HG02970 (cell line): ENCODE results near the gene HNF4A.

Experiments
- ATAC-seq: cut with Tn5 transposase; IDR thresholded peaks from one replicate; pipeline ENCODE4 v1.9.1; 2021; ENCODE audit warnings: mild to moderate bottlenecking, moderate library complexity, moderate number of reproducible peaks; ENCODE audit not compliant: unreplicated experiment, low FRiP score

HNF4A gene

DNA sequence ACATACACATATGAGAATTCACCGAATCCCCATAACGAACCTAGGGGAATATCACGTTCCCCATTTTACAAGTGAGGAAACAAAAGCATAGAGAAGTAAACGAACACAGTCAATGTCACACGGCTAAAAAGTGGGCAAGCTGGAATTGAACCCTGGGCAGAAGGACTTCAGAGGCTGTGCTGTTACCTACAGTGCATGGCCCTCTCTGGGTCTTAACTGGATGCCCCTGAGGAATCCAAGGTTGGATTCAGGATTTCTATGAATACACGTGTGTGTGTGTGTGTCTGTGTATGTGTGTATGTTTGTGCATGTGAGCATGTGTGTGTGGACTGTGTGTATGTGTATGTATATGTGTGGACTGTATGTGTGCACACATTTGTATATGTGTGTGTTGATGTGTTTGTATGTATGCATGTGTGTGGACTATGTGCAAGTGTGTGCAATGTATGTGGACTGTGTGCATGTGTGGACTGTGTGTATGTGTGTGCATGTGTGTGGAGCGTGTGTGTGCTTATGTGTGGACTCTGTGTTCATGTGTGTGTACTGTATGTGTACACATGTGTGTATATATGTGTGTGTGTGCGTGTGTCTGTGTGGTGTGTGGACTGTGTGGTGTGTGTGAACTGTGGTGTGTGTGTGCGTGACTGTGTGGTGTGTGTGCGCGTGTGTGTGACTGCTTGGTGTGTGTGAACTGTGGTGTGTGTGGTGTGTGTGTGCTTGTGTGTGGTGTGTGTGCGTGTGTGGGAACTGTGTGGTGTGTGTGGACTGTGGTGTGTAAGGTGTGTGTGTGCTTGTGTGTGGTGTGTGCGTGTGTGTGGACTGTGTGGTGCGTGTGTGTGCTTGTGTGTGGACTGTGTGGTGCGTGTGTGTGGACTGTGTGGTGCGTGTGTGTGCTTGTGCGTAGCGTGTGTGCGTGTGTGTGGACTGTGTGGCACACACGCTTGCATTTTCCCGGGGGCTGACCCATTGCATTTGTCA is 49.0 kb downstream of the HNF4A start:
- no peak for ATAC-seq

DNA sequence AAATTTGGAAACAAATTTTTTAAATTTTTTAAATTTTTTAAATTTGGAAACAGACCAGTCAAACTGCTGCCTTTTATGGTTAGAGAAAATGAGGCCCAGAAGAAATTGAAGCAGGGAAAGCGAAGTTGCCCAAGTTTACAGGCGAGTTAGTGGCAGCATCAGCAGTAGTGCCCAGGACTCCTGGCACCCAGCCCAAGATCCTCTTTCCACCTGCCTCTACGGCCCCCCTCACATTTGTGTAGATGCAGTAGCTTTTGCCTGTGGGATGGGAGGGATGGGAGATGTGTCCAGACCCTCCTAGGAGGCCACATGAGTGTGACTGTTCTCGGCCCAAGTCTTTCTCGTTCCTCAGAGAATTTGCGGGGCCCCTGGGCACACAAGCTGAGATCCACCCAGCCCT is 49.8 kb downstream of the HNF4A start:
- ATAC-seq: no peak

DNA sequence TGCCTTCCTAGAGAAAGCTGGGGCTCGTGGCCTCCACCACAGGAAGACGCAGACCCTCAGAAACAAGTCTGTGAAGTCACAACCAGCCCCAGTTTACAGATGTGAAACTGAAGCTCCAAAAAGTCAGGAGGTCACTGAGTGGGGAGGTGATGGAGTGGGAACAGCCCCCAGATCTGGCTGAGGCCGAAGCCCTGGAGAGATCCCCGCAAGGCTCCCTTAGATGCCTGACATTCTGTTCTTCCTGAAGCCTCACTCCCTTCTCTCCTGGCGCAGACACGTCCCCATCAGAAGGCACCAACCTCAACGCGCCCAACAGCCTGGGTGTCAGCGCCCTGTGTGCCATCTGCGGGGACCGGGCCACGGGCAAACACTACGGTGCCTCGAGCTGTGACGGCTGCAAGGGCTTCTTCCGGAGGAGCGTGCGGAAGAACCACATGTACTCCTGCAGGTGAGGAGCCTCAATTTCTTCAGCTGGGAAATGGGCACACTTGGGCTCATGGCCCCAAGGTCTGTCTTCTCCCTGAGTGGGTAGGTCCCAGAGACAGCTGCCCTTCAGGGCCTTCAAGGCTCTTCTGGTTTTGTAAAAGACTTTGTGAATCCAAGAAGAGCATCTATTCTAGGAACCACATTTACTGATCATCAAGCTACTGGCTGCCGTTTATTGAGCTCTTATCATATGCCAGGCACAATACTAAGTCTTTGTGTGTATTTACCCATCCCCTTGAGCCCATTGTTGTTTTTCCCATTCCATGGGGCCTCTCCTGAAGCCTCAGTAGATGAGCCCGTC is 50.5 kb downstream of the HNF4A start:
- no peak for ATAC-seq

DNA sequence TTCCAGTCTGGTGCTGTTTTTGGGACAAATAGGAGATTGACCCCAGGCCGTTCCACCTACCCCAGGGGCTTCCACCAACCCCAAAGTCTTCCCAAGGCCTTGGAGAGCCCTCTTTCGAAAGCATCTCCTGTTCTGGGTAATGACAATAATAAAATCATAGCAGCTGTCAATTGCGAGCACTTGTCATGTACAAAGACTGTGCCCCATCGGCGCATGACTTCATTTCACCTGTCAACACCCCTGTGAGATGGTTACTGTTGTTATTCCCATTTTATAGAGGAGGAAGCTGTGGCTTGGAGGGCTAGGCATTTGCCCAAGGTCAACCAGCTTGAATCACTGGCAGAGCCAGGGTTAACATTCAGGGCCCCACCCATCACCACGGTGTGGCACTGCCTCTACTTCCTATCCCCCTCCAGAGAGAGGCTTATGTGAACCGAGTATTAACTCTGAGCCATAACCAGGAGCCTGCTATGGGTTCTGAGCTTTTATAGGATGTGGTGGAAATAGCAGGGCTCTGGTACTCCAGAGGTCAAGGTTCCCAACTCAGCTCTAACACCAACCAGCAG is 51.2 kb downstream of the HNF4A start:
- ATAC-seq: no peak

DNA sequence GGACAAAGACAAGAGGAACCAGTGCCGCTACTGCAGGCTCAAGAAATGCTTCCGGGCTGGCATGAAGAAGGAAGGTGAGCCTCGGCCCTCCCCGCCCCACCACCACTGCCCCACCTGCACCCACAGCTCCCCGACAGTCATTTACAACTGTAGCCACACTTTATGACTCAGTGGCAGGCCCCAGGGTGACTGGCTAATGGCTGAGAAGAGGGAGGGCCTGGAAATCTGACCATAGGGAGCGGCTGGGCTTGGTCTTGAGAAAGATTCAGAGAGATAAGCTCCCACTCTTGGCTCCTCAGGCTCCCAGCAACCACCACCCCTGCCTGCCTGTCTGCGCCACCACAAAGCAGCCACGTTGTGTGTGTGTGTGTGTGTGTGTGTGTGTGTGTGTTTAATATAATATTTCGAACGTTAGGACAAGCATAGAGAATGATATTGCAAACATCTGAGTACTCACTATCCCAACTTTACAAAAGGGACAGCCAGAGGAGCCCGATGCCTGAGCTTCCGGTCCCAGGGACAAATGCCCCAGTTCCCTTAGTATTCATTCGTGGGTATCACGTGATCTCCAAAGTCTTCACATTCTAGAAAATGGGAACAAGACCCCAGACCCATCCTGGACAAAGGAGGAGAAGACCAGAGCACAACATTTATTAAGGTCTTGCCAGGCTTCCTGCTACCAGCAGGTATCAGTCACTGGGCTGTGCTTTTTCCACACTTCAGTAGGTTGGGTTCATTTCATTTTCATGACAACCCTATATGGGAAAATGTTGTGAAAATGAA is 52.1 kb downstream of the HNF4A start:
- ATAC-seq: no peak

DNA sequence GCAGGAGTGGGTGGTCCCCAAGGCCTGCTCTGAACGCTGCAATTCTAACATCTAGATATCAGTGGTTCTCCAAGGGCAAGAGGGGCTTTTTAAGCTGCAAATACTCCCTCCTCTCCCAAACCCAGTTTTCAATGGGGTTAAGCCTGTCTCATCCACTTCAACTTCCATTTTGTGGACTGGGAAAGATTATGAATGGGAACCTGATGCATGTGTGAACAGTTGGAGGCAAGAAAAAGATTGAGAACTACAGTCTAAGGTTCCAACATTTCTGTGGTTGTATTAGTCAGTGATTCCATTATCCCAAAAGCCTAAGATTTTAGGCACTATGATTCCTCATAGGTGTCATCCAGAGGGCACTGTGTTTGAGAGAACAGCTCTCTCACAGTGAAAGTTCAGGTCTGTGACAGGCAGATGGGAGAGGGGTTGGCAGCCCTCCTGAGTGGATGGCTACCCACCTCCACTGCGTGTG is 53.7 kb downstream of the HNF4A start:
- no peak for ATAC-seq

DNA sequence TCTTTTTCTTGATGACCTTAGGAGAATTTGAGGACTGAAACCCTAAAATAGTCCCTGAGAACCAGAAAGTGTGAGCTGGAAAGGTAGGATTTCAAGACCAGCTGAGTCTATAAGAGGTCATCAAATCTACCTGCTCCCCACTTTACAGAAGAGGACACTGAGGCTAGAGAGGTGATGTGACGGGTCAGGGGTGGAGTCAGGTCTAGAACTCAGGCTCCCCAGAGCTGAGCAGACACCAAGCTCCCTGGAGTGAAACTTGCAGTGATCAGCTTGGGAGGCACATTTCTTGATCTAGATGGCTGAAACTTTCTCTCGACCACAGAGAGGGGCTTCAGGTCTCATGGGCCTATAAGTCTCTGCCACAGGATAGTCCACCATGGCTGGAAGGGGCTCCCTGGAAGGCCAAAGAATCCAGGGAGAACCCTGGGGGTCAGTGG is 55.1 kb downstream of the HNF4A start:
- no peak for ATAC-seq

DNA sequence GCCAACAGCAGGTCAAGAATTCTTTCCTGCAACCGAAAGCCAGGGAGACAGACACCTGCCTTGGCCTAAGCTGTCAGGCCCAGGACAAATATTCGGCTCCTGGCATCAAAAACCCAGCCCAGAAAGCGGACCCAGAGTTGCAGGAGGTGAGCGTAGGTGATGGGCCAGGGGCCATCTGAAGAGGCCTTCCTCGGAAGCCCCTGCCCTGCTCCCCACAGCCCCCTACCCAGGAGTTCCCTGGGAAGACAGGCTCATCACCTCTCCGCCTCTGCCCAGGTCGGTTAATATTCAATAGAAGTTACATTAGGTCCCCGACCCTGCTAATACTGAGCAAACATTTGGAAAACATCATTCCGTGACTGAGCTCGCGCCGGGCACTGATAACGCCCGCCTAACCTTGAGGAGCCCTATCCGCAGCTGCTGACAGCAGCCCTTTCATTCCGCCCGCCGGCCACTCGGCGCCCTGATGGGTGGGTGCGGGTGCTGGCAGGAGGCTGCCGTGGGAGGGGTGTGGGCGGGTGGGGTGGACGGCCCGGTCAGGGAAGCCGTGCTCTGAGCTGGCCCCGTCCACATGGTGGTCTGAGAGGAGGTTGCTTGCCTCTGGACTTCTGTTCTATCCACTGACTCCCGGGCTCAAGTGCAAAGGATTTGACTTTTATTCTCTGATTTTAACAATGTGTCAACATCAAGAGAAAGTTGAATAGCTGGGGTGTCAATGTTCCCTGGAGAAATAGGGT is 55.7 kb downstream of the HNF4A start:
- no peak for ATAC-seq

DNA sequence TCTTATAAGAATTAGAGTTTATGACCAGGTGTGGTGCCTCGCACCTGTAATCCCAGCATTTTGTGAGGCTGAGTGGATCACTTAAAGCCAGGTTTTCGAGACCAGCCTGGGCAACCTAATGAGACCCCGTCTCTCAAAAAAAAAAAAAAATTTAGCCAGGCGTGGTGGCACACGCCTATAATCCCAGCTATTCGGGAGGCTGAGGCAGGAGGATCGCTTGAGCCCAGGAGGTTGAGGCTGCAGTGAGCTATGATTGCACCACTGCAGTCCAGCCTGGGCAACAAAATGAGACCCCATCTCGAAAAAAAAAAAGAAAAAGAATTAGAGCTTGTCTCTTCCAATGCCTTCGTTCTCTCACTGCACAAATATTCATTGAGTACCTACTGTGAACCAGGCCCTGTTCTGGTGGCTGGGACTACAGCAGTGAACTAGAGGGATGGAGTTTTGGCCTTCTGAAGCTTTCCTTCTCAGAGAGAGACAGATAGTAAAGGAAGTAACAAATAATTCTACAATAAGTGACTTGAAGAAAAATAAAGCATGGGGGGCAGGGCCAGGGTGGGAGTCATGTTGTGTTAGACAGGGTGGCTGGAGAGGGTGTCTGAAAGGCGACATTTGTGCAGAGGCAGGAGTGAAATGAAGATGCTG is 56.4 kb downstream of the HNF4A start:
- ATAC-seq: no peak

DNA sequence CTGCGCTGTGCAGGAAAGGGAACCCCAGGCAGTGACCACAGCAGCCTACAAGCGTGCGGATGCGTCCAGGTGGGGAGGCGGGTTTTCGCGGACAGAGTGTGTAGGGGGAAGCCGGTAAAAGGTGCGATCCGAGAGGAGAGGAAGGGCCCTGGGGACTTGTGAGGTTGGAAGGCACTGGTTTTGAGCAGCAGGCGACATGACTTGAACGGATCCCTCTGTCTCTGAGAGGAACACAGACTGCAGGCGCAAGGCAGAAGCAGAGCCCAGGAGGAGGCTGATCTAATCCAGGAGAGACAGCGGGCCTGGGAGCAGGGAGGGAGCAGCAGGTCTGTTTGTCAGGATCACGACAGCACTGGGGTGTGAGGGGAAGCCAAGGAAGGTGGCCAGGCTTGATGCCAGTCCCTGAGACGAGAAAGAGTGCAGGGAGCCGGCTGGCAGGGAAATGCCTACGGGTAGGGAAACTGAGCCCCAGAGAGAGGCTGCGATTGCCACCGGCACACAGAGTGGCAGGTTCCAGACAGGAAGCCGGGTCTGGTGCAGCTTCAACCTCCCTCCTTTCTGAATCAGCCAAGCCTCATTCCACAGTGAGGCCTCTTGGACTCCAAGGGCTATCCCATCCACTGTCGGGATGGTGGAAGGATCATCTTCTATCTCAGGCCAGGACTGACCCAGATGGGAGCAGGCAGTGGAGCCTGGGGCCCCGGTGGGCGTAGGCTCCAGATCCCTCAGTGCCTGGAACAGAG is 57.1 kb downstream of the HNF4A start:
- ATAC-seq: no peak

DNA sequence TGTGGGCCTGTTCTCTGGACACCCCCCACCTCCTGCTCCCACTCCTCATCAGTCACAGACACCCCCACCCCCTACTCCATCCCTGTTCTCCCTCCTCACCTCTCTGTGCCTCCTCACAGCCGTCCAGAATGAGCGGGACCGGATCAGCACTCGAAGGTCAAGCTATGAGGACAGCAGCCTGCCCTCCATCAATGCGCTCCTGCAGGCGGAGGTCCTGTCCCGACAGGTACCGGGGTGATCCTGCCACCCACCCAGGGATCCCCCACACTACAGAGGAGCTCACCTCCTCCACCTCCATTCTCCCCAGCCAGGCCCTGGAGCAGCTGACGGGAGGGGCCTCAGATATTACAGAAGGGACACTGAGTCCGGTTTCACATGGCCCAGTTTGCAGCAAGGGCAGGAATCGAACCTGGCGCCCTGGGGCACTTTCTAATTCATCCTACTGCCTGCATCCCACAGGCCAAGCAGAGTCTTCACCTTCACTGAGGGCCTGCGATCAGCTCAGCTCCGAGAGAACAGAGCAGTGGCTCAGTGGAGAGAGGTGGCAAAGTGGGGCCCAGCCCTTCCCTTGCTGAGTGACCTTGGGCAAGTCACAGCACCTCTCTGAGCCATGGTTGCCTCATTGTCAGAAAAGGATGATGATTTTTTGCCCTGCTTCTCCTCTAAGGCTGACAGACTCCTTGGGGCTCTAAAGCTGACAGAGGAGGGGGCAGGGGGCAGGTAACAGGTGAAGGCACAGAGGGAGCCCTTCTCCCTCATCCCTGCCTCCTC is 58.3 kb downstream of the HNF4A start:
- no peak for ATAC-seq

DNA sequence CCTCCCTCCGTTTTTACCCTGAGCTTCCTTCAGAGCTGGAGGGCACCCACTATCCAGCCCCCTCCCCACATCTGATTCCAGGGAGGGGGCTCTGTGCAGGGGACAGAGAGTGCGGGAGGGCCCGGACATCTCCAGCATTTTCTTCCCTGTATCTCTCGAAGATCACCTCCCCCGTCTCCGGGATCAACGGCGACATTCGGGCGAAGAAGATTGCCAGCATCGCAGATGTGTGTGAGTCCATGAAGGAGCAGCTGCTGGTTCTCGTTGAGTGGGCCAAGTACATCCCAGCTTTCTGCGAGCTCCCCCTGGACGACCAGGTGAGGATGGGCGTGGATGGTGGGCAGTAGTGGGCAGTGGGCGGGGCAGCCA is 58.8 kb downstream of the HNF4A start:
- ATAC-seq: no peak

DNA sequence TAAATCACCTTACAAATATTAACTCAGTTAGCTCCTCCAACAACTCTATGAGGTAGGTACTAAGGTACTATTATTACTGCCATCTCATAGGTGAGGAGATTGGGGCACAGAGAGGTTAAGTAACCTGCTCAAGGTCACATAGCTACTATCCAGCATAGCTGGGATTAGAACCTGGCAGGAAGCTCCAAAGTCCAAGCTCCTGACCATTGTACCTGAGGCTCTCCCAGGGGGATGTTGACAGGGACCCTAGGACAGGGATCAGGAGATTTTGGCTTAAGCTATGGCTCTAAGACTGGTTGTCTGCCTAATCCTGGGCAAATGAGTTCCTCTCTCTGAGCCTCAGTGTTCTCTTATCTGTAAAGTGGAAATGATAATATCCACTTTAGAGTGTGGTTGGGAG is 59.3 kb downstream of the HNF4A start:
- ATAC-seq: no peak

DNA sequence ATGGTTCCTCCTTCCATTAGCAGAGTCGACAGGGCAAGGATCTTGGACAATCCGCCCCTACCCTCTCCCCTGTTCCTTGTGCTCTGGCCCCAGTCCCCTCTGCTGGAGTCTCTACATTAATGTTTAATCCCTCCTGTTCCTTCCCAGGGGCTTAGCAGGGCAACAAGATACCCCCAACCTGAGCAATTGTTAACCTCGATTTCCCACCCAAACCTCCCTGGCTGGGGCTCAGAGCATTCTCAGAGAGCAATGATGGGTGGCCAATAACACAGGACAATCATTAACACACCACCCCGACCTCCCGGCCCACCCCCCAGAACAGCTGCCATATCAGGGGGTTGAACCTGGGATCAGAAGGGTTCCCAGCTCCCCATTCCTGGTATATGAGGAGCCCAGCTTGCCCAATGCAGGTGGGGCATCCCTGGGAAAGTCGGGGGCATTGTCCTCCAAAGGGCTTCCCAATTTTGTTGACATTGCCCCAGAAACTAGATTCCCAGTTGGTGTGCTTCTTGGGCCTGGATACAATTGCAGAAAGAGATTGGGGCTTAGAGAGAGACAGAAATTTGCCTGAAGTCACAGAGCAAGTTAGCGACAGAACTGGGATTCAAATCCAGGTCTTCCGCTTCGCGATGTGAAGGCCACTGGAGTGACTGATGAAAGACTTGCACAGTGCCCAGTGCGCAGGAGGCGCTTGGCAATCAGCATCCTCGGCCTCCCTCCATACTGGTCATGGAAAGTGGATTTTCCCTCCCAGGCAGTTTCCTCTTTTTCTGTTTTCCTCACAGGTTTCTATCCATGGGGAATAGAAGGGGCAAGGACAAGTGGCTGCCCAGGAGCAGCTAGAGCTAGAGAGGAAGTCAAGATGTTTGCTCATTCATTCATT is 60.6 kb downstream of the HNF4A start:
- no peak for ATAC-seq

DNA sequence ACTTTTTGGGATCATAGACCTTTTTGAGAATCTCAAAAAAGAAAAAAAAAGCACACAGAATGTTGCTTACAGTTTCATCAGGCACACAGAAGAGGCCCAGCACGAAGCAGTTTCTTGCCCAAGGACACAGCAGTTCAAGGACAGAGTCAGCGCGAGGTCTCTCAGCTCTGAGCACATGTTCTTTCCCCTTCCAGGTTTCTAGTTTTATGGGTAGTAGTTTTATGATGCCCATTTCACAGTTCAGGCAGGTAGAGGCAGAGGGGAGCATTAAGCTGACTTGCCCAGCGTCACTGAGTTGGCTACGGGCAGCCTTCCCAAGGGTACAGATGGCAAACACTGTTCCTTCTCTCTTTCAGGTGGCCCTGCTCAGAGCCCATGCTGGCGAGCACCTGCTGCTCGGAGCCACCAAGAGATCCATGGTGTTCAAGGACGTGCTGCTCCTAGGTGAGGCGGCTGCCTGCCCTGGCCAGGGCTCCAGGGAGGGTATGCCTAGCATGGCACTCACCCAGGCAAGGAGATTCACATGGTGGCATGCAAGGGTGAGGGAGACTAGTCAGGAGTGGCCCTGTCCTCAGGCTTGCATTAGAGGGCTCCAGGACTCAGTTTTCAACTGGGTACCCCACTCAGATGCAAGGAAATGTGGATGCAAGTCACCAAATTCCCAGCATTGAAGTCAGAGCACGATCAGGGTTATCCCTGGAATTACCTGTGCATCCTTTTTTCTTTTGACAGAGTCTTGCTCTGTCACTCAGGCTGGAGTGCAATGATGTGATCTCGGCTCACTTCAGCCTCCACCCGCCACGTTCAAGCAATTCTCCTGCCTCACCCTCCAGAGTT is 62.8 kb downstream of the HNF4A start:
- ATAC-seq: no peak
